ENCODE data around the gene MPZ. TPM values are rescaled to one million over a fixed set of nuclear protein-coding genes. Genes with fewer than 3 reads are reported as not detected.

Gene MPZ
- total and polyA plus RNA-seq, 10 of the 15 experiments (the other 5 are each of a cell fraction or from before 2014, with no cell fraction given) = 0.09 to 6.9 (median 4.7) TPM

DNA sequence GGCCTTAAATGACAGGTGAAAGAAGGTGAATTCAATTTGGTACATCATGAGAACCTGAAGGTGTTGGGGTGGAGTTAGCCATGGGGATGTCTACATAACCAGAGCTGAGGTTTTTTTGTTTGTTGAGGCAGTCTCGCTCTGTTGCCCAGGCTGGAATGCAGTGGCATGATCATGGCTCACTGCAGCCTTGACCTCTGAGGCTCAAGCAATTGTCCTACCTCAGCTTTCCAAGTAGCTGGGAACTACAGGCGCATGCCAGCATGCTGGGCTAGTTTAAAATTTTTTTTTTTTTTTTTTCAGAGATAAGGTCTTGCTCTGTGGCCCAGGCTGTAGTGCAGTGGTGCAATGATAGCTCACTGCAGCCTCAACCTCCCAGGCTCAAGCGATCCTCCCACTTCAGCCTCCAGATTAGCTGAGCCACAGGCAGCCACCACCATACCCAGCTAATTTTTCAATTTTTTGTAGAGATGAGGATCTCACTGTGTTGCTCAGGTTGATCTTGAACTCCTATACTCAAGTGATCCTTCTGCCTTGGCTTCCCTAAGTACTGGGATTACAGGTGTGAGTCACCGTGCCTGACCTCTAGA, 1.9 kb upstream of the MPZ start:
- no peak overlapping the region for H3K9ac ChIP-seq (ENCODE audit: control insufficient read depth, insufficient read depth, low read length)
- H3K27me3 ChIP-seq (replicated peaks in 1 of 2; ENCODE audit: control insufficient read depth in 2 of 2, insufficient read depth in 2 of 2, low read length in 1 of 2) = no peaks in the 10 kb centered on the region
- H3K36me3 ChIP-seq (ENCODE audit: control insufficient read depth in 2 of 2, insufficient read depth in 2 of 2, low read length in 1 of 2) = no peaks in the 10 kb centered on the region
- H3K4me2 ChIP-seq (ENCODE audit: control insufficient read depth, insufficient read depth) = no peak overlapping the region
- ATAC-seq (no peak), DNase-seq (ENCODE audit: low read depth, low spot score) (no peak), FAIRE-seq (no peak)
- H3K4me3 ChIP-seq = no peak overlapping the region
- 89% methylated on average over 4 of the region's 4 CpGs for WGBS (ENCODE audit: insufficient coverage, insufficient replicate concordance, low lambda C conversion rate, missing lambda C conversion rate)
- peaks cover 10% of the 10 kb centered on the region for H3K4me1 ChIP-seq (ENCODE audit: control insufficient read depth, insufficient read depth, low read length)
- ChIA-PET CTCF (interaction anchor here (1.0 to 3.6 kb wide), 2 partner anchors 9 to 86 kb away, joined by 6 to 13 read pairs; partner anchors contain the start of gene TOMM40L), POLR2A (interaction anchor here (0.7 to 1.5 kb wide), 2 partner anchors 10 to 40 kb away, joined by 3 read pairs; no protein-coding TSS in a partner anchor), RAD21 (ENCODE audit: unreplicated experiment) (interaction anchor here (0.6 to 0.9 kb wide), 3 partner anchors 11 to 87 kb away, joined by 3 to 4 read pairs (median 4); no protein-coding TSS in a partner anchor), SMC1A (ENCODE audit: uncharacterized antibody, unreplicated experiment) (interaction anchor here (1.2 kb wide), 1 partner anchor 10 kb away, joined by 5 read pairs; no protein-coding TSS in a partner anchor)
- no TSS peak for BruUV-seq (replicated peaks)
- H4K20me1 ChIP-seq (ENCODE audit: control insufficient read depth, insufficient read depth) = no peaks in the 10 kb centered on the region
- peaks cover 15% of the 10 kb centered on the region for H3K79me2 ChIP-seq (ENCODE audit: control insufficient read depth, insufficient read depth, low read length)
- H3K9me3 ChIP-seq (replicated peaks; ENCODE audit: control insufficient read depth, insufficient read depth, low read length) = no peaks in the 10 kb centered on the region
- H2AFZ ChIP-seq (ENCODE audit: control insufficient read depth, low read depth, low read length) = no peak overlapping the region
- intact Hi-C loops (cut with micrococcal nuclease; ENCODE audit: unreplicated experiment) (loop anchor here (5.0 kb wide), 1 partner anchor 71 kb away; no protein-coding TSS in a partner anchor), in situ Hi-C loops (cut with MboI) (no loop called here)
- H3K27ac ChIP-seq (ENCODE audit: control insufficient read depth, insufficient read depth) = no peak overlapping the region
- TF ChIP-seq ZNF207 (IDR thresholded peaks at IDR 0.05; ENCODE audit: borderline replicate concordance) (no peak), NFYB (IDR thresholded peaks at IDR 0.05; ENCODE audit: insufficient read depth, low read depth, low read length) (no peak), MYB (IDR thresholded peaks at IDR 0.05; ENCODE audit: borderline replicate concordance, low read depth, low read length) (no peak), CEBPB (IDR thresholded peaks at IDR 0.05; ENCODE audit: borderline replicate concordance in 1 of 2, low read depth in 2 of 2, low read length in 2 of 2) (no peak), ATF7 (IDR thresholded peaks at IDR 0.05; ENCODE audit: low read depth) (no peak), MXI1 (IDR thresholded peaks at IDR 0.05; ENCODE audit: low read depth, low read length) (no peak), POLR2AphosphoS2 (IDR thresholded peaks at IDR 0.05; ENCODE audit: low read depth, low read length) (no peak), CBX5 (IDR thresholded peaks at IDR 0.05; ENCODE audit: low read depth) (no peak), HCFC1 (IDR thresholded peaks at IDR 0.05; ENCODE audit: low read length) (no peak)
- TF ChIP-seq, protein P1, sequence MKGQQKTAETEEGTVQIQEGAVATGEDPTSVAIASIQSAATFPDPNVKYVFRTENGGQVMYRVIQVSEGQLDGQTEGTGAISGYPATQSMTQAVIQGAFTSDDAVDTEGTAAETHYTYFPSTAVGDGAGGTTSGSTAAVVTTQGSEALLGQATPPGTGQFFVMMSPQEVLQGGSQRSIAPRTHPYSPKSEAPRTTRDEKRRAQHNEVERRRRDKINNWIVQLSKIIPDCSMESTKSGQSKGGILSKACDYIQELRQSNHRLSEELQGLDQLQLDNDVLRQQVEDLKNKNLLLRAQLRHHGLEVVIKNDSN (IDR thresholded peaks at IDR 0.05; ENCODE audit: borderline replicate concordance, extremely low read length, insufficient read depth, low read depth, low read length) = no peak
- TF ChIP-seq, protein P2, sequence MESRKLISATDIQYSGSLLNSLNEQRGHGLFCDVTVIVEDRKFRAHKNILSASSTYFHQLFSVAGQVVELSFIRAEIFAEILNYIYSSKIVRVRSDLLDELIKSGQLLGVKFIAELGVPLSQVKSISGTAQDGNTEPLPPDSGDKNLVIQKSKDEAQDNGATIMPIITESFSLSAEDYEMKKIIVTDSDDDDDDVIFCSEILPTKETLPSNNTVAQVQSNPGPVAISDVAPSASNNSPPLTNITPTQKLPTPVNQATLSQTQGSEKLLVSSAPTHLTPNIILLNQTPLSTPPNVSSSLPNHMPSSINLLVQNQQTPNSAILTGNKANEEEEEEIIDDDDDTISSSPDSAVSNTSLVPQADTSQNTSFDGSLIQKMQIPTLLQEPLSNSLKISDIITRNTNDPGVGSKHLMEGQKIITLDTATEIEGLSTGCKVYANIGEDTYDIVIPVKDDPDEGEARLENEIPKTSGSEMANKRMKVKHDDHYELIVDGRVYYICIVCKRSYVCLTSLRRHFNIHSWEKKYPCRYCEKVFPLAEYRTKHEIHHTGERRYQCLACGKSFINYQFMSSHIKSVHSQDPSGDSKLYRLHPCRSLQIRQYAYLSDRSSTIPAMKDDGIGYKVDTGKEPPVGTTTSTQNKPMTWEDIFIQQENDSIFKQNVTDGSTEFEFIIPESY (IDR thresholded peaks at IDR 0.05) = no peak
- TF ChIP-seq, protein P3, sequence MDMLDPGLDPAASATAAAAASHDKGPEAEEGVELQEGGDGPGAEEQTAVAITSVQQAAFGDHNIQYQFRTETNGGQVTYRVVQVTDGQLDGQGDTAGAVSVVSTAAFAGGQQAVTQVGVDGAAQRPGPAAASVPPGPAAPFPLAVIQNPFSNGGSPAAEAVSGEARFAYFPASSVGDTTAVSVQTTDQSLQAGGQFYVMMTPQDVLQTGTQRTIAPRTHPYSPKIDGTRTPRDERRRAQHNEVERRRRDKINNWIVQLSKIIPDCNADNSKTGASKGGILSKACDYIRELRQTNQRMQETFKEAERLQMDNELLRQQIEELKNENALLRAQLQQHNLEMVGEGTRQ (IDR thresholded peaks at IDR 0.05; ENCODE audit: borderline replicate concordance, low read depth, low read length) = no peak
- TF ChIP-seq, protein P4, sequence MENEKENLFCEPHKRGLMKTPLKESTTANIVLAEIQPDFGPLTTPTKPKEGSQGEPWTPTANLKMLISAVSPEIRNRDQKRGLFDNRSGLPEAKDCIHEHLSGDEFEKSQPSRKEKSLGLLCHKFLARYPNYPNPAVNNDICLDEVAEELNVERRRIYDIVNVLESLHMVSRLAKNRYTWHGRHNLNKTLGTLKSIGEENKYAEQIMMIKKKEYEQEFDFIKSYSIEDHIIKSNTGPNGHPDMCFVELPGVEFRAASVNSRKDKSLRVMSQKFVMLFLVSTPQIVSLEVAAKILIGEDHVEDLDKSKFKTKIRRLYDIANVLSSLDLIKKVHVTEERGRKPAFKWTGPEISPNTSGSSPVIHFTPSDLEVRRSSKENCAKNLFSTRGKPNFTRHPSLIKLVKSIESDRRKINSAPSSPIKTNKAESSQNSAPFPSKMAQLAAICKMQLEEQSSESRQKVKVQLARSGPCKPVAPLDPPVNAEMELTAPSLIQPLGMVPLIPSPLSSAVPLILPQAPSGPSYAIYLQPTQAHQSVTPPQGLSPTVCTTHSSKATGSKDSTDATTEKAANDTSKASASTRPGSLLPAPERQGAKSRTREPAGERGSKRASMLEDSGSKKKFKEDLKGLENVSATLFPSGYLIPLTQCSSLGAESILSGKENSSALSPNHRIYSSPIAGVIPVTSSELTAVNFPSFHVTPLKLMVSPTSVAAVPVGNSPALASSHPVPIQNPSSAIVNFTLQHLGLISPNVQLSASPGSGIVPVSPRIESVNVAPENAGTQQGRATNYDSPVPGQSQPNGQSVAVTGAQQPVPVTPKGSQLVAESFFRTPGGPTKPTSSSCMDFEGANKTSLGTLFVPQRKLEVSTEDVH (IDR thresholded peaks at IDR 0.05; ENCODE audit: low read depth, partially characterized antibody) = no peak
